Activated CD4-positive, alpha-beta T cell treated with anti-CD3 and anti-CD28 coated beads, Interleukin-2, amount 50 U/mL, for 48 hours (primary cell): Measurements from ENCODE around the gene MIPEP.

Source experiments
- DNase-seq, 2 experiments: peaks; one replicate each; pipeline ENCODE4 v3.0.0-alpha.2; 2020

MIPEP gene

DNA sequence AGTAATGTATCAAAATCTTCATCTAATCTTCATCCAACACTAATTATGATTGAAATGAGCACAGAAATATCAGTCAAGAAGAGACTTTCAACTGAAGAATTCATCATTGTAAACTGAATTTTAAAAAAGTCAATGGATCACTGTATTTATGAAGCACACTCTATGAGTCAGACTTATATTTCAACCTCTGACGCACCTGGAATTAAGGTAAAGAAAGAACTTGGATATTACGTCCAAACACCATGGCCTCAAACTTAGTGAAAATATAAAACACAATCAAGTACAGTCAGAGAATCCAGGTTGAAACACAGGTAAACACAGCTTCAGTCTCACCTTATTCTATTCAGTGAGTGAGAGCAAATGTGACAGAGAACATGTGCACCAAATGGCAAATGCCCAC lies 39.5 kb downstream of the MIPEP start:
- DNase-seq, result no peak

GRCh38 chr13:23848646-23849141 lies 40.5 kb downstream of the MIPEP start:
- DNase-seq, result no peak

DNA sequence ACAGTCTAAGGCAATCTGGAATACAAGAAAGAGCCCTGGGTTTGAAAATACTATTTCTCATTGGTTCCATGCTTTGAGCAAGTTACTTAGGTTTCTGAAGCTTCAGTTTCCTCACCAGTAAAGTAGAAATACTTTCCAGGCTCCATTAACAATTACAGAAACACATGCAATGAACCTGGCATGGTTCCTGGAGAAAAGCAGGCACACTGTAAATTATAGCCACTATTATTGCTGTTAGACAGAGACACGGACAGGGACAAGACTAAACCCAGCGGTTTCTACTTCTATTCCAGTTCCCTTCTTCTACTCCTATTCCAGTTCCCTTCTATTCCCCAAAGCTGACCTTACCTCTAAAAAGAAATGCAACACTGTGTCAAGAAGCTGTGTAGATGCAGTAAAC lies 41.2 kb downstream of the MIPEP start:
- no peak for DNase-seq

DNA sequence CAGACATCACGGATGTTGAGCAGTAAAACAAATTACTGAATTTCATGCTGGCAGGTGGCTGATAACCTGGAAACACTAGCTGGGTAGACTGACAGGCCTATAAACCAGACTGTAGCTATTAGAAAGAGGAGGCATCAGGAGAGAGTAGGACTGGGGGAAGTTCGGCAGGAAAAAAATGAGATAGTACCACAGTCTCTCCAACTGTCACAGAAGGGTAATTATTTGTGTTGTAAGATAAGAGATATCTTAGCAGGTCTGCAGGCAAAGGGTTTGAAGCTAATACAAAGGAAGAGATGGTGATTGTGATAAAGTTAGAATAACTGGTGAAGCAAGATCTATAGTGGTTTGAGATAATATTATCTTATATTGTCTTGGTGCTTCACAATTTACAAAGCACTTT lies 41.7 kb downstream of the MIPEP start:
- no peak for DNase-seq

GRCh38 chr13:23845105-23845725 lies 44.0 kb downstream of the MIPEP start:
- no peak for DNase-seq

DNA sequence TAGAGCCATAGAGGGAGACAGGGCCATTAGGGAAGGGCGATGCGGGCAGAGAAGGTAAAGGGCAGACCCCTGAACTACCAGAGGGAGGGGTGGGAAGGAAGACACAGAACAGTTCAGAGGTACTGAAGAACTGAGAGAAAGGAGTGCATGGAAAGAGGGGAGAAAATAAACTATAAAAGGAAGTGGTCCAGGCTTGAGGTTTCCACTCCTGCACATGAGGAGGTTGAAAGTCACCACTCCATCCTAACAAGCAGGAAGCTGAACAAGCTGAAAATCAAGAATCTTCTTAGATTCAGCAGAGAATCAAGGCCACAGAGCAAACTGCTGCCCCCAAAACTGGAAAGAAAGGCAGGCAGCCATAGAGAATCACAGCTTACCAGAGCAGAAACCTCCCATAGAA lies 45.1 kb downstream of the MIPEP start:
- DNase-seq, result no peak

GRCh38 chr13:23843436-23843835 lies 45.8 kb downstream of the MIPEP start:
- no peak for DNase-seq

DNA sequence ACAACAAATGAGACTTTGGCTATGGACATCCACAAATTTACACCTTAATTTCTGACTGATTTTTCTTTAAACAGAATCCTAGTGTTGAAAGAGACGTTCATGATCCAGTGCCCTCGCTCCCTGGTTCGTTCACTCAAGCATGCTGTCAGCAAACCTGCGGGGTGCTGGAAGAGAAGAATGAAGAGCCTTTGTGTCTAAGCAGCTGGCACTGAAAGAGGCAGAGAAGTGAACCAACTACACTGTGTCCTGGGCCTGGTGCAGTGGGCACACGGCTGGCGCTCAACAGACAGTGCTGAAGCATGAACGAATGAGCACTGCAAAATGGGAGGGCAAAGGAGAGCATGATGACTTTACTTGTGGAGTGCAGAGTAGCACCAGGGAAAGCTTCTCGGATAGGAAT lies 46.8 kb downstream of the MIPEP start:
- DNase-seq, result no peak

GRCh38 chr13:23833733-23834611 lies 55.2 kb downstream of the MIPEP start:
- no peak for DNase-seq

DNA sequence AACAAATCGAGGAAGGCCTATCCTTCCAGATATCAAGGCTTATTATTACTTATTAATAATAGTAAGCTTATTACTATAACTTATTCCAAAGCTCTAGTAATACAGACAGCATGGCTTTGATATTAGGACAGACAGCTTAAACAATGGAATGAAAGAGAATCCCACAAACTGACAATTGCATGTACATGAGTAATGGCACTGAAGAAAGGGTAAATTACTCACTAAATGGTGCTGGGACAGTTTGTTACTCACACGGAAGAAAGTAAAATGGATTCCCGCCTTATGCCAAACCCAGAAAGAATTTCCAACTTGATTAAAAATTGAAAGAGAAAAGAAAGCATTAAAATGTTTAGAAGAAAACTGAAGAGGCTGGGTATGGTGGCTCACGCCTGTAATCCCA lies 60.3 kb downstream of the MIPEP start:
- no peak for DNase-seq

DNA sequence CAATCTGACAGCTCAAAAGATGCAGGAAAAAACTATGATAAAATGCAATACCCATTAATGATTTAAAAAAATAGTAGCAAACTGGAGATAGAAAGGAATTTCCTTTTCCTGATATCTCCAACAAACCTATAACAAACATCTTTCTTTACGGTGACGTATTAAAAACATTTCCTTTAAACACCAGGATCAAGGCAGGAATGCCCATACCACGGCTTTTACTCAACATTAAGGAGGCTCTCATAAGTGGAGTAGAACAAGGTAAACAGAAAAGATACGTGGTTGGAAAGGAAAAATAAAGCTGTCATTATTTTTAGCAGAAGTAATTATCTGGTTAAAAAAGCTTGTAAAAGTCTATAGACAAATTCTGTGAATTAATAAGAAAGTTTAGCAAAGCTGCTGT lies 61.1 kb downstream of the MIPEP start:
- no peak for DNase-seq

GRCh38 chr13:23825179-23825578 lies 64.0 kb downstream of the MIPEP start:
- DNase-seq, result no peak

DNA sequence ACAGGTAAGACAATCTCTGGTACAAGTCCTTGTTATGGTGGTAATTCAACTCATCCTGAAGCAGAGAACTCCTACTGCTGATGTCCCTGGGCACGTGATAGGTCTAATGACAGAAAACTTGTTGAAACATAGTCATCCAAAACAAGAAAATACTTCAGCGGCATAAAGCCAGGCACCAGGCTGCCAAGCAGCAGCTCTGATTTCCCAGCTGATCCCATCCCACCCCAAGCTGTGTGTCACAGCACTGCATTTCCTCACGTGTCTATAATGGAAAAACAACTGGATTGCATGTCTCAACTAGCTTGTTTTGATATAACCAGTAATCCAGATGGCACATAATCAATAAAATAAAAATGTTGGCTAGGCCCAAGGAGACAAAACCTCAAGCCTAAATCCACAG lies 64.8 kb downstream of the MIPEP start:
- no peak for DNase-seq

DNA sequence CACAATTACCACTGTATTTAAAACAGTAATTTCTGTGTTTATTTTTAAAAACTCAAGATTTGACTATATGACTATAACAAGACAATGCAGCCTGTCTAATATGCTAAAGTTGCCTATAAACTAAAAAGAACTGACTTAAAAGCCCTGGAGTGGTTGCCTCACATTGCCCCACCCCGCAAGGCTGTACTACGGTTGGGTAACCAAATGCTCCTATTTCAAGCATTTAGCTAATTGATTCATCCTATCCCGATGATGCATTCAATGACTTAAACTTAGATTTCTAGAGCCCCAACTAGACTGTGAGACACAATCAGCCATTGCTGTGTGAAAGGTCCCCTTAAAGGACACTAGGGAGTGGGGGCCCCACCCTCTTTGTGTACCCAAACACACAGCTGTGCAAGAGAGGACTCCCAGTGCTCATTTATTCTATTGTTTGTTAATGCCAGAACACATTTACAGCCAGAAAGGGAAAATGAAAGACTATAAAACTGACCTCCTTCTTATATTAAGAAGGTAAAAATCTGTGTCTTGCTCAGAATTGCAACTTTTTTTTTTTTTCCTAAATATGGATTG lies 66.9 kb downstream of the MIPEP start:
- no peak for DNase-seq

DNA sequence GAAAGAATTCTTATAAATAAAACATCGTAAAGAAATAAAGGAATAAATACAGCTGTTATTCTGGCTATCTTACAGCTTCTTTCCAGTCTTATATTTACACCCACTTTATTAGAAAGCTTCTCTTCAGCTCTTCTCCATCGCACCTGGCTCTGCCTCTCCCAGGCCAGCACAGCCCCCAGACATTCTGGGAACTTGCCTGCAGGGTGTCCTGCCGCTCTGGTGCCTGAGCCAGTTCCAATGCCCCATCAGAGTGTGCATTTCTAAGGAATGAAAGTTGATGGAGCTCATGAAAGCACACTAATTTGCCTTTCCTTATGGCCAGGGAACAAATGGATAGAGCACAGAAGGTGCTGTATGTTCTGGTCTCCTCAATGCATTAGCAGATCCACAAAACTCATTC lies 68.7 kb downstream of the MIPEP start:
- DNase-seq, result no peak

- no peak for DNase-seq
Observed at GRCh38 chr13:23817830-23818229, 71.4 kb downstream of the MIPEP start.

DNA sequence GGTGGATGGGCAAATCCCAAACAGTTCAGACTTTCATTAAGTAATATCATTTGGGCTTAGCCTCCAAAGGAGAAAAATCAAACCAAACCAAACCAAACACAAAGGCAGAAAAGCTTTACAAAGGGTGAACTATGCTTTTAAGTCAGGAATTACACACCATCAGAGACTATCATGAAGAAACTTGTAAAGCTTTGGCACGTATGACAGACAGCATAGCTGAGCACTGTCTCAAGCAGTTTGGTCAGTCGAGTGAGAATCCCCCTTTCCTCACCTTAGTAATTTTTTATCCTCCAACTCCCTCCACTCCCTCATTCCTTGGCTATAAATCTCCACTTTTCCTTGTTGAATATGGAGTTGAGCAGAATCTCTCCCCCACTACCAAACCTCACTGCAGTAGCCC lies 72.1 kb downstream of the MIPEP start:
- no peak for DNase-seq

- no peak for DNase-seq
Observed at GRCh38 chr13:23813635-23814034, 75.6 kb downstream of the MIPEP start.

- no peak for DNase-seq
Observed at GRCh38 chr13:23811366-23812062, 77.7 kb downstream of the MIPEP start.

DNA sequence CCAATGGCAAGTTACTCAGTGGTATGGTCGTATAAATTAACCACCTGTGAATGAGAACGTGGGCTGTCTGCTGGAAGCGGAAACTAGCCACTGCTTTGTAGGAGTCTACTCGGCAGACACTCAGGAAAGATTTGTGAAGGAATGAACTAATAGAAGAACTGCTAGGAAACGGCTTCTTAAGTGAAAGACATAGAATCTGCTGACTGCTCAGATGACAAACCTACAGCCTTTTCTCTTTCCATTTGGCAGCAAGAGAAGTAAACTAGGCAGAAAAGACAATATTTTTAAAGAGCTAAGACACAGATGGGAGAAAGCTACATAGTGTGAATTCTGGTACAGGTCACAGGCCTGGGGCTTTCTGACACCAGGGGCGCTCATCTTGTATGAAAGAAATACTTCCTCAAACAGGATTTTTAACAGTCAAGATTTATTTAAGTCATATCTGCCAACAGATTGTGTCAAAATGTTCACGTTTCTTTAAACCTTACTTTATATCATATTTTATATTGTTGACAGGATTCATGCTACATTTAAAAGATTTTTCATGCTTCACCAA lies 78.4 kb downstream of the MIPEP start:
- no peak for DNase-seq

DNA sequence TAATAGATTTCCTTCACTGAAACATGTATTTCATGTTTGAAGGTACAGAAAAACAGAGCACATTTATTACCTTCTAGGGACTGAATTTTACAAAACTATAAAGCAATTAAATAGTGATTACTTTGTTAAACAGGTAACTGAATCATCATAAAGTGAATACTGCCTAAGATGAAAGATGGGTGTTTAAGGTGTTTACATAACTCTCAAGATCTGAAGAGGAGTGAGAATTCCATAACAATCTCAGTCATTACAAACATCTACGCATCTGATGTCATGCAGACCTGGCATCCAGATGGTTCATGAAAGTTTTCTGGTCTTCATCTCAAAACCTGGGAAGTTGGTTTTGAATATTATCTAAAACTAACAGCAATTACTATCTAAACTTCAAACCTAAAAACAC lies 80.4 kb downstream of the MIPEP start:
- no peak for DNase-seq

DNA sequence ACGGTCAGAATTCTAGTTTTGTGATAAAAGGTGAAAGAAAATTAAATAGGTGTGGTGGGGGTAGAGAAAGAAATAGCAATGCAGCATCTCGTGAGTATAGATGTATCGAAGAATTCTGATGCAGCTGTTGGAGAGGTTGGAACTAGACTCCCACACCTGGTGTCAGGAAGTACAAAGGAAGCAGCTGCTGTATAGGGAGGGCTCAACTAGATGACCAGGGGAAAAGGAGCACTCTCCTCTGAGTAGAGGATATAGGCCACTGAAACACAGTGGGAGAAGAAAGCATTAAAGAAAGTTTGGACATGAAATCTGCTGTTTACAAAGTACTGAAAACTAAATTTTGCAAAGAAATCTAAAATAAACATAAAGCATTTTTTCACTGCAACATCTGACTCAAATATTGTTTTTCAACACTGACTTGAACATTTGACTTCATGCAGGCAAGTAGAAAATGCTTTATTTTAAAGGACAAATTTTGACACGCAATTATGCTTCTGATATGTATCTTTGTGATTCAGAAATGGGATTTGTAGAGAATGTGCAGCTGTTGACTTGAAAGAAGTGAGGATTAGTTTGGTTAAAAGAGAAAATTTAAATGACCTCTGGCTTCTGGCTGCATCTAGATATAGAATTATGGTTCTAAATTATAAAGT lies 82.2 kb downstream of the MIPEP start:
- DNase-seq, result no peak

DNA sequence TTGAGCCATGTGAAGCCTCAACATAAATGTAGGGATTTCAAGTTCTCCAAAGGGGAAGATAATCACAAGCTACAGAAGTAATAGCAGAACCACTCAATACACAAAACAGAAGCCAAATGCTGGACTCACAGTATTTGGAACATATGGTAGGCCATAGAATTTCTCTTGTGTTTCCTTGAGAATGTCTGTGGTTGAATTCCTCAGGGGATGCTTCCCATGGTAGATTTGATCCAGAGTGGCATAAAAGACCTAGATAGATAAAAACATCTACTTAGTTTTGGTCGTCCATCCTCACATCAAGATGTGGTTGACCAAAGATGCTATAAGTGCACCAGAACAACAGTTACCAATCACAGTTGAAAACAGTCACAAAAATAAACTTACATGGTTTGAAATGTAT lies 83.4 kb downstream of the MIPEP start:
- no peak for DNase-seq
